Panc1 (cell line): Measurements from ENCODE around the gene ZNF644. TPM values are rescaled to one million over a fixed set of nuclear protein-coding genes. Genes with fewer than 3 reads are reported as not detected.

Experiments
- ATAC-seq: fragments of 200-7000 bp; cut with Tn5 transposase; 2 replicates; pipeline ENCODE4 v1.9.1; 2020; ENCODE audit warnings: mild to moderate bottlenecking, moderate library complexity
- BruUV-seq: library from RNA; stranded (reverse); fragments of 400-500 nt; replicated peaks from 2 replicates; lab custom pipeline; 2021; lab: Mats Ljungman, UMichigan
- CTCF ChIA-PET: fragments of 300-600 bp; sonication (Branson Sonifier 250); formaldehyde crosslinking; loops from one replicate; lab custom pipeline; 2022; ENCODE audit warnings: antibody characterized with exemption; lab: Charles Lee
- POLR2A ChIA-PET: fragments of 300-600 bp; sonication (Branson Sonifier 250); formaldehyde crosslinking; loops from one replicate; lab custom pipeline; 2022; ENCODE audit warnings: antibody characterized with exemption; lab: Charles Lee
- DNase-seq: peaks from one replicate; pipeline ENCODE4 v3.0.0-alpha.2; 2010; ENCODE audit warnings: low read depth, low spot score
- H3K27ac ChIP-seq: 2 replicates; pipeline ENCODE4 v1.5.1; 2011; ENCODE audit warnings: mild to moderate bottlenecking, low read length, inconsistent platforms
- H3K27me3 ChIP-seq: fragments of 200-500 bp; sonication (Bioruptor generic); 2 replicates; pipeline ENCODE4 v1.6.0; 2014; ENCODE audit warnings: low read length, inconsistent platforms; ENCODE audit not compliant: control insufficient read depth, insufficient read depth
- H3K36me3 ChIP-seq: fragments of 200-500 bp; sonication (Bioruptor generic); 2 replicates; pipeline ENCODE4 v1.5.1; 2014; ENCODE audit warnings: inconsistent platforms, mild to moderate bottlenecking, low read length, moderate library complexity; ENCODE audit not compliant: control insufficient read depth, insufficient read depth
- H3K4me1 ChIP-seq: 2 replicates; pipeline ENCODE4 v1.5.1; 2011; ENCODE audit warnings: inconsistent platforms, mild to moderate bottlenecking, low read length, moderate library complexity; ENCODE audit not compliant: control insufficient read depth, insufficient read depth
- H3K4me3 ChIP-seq, 2 experiments: 2 replicates each; pipeline ENCODE4 v1.5.1; 2011 to 2012; ENCODE audit warnings: low read depth in 2 of 2, low read length in 2 of 2, mild to moderate bottlenecking in 2 of 2, inconsistent platforms in 1 of 2, moderate library complexity in 1 of 2
- H3K9me3 ChIP-seq: fragments of 200-500 bp; sonication (Bioruptor generic); 2 replicates; pipeline ENCODE4 v1.5.1; 2014; ENCODE audit warnings: low read depth, mild to moderate bottlenecking, inconsistent platforms, low read length, moderate library complexity; ENCODE audit not compliant: control insufficient read depth, insufficient read depth
- POLR2AphosphoS5 ChIP-seq: IDR thresholded peaks from 2 replicates; pipeline ENCODE4 v1.6.1; 2012; ENCODE audit warnings: mild to moderate bottlenecking, low read depth, low read length, moderate library complexity
- SIN3A ChIP-seq: IDR thresholded peaks from 2 replicates; pipeline ENCODE4 v1.6.1; 2012; ENCODE audit warnings: low read depth, mild to moderate bottlenecking, low read length, moderate library complexity, borderline replicate concordance; ENCODE audit not compliant: insufficient read depth
- TCF7L2 ChIP-seq: IDR thresholded peaks from 2 replicates; pipeline ENCODE4 v1.6.1; 2011; ENCODE audit warnings: mild to moderate bottlenecking, low read depth, low read length, inconsistent platforms
- in situ Hi-C: cut with HindIII; loops from 2 replicates; pipeline ENCODE4 v1.10.0; 2016; ENCODE audit warnings: low sequenced_read_pairs, low pct_unique_long_range_greater_than_20kb
- intact Hi-C: fragments of 100-400 bp; cut with micrococcal nuclease; formaldehyde crosslinking; loops from one replicate; pipeline ENCODE4 v1.10.0; 2022; ENCODE audit not compliant: unreplicated experiment
- total RNA-seq: library from RNA; stranded (reverse); gene quantifications from one replicate; pipeline ENCODE4 v1.2.1, GENCODE V29; 2021; ENCODE audit not compliant: unreplicated experiment
- TF ChIP-seq, protein P1 (sequence below), 2 experiments: IDR thresholded peaks; 2 replicates each; pipeline ENCODE4 v1.6.1; 2011 to 2012; ENCODE audit warnings: low read depth in 2 of 2, control low read depth in 1 of 2, low read length in 1 of 2, mild to moderate bottlenecking in 1 of 2, moderate library complexity in 1 of 2; ENCODE audit not compliant: insufficient read depth in 1 of 2
- TF ChIP-seq, protein P2 (sequence below): fragments of 450-650 bp; IDR thresholded peaks from 2 replicates; pipeline ENCODE4 v1.5.1; 2017; ENCODE audit warnings: mild to moderate bottlenecking

The ZNF644 gene
- total RNA-seq, 1 experiment from 2014 or later: 74.2 TPM

DNA sequence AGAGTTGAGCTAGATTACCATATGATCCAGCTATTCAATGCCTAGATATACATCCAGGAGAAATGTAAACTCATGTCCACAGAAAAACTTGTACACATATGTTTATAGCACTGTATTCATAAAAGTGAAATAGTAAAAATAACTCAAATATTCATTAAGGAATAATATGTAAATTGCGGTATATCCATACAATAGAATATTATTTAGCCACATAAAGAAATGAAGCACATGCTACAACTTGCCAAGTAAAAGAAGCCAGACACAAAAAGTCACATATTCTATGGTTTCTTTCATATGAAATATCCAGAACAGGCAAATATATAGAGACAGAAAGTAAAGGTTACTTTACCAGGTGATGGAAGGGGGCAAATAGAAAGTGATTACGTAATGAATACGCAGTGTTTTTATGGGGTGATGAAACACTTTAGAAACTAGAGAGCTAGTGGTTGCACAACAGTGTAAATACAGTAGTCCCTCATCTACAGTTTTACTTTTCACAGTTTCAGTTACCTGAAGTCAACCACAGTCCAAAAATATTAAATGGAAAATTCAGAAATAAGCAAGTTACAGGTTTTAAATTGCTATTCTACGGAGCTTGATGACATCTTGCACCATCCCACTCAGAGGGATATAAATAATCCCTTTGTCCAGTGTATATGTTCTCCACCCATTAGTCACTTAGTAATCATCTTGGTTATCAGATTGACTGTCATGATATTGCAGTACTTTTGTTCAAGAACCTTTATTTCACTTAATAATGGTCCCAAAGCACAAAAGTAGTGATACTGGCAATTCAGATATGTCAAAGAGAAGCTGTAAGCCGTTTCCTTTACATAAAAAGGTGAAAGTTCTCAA, 62.3 kb downstream of the ZNF644 start:
- in situ Hi-C loops: no loop called here

DNA sequence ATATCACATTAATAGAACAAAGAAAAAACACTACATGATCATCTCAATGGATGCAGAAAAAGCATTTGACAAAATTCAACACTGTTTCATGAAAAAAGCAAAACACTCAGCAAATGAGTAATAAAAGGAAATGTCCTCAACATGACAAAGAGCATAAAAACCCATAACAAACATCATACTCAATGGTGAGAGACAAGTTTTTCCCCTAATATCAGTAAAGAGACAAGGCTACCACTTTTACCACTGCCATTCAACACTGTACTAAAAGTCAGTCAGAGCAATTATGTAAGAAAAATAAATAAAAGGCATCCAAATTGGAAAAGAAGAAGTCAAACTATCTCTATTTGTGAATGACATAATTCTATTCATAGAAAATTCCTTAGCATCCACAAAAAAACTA, 64.3 kb downstream of the ZNF644 start:
- in situ Hi-C loops: no loop called here
- TF ChIP-seq, protein P1, sequence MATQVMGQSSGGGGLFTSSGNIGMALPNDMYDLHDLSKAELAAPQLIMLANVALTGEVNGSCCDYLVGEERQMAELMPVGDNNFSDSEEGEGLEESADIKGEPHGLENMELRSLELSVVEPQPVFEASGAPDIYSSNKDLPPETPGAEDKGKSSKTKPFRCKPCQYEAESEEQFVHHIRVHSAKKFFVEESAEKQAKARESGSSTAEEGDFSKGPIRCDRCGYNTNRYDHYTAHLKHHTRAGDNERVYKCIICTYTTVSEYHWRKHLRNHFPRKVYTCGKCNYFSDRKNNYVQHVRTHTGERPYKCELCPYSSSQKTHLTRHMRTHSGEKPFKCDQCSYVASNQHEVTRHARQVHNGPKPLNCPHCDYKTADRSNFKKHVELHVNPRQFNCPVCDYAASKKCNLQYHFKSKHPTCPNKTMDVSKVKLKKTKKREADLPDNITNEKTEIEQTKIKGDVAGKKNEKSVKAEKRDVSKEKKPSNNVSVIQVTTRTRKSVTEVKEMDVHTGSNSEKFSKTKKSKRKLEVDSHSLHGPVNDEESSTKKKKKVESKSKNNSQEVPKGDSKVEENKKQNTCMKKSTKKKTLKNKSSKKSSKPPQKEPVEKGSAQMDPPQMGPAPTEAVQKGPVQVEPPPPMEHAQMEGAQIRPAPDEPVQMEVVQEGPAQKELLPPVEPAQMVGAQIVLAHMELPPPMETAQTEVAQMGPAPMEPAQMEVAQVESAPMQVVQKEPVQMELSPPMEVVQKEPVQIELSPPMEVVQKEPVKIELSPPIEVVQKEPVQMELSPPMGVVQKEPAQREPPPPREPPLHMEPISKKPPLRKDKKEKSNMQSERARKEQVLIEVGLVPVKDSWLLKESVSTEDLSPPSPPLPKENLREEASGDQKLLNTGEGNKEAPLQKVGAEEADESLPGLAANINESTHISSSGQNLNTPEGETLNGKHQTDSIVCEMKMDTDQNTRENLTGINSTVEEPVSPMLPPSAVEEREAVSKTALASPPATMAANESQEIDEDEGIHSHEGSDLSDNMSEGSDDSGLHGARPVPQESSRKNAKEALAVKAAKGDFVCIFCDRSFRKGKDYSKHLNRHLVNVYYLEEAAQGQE (IDR thresholded peaks at IDR 0.05; ENCODE audit: insufficient read depth in 1 of 2, low read depth in 2 of 2, low read length in 1 of 2): no peak
- TF ChIP-seq TCF7L2: no peak
- TF ChIP-seq SIN3A: no peak
- TF ChIP-seq, protein P2, sequence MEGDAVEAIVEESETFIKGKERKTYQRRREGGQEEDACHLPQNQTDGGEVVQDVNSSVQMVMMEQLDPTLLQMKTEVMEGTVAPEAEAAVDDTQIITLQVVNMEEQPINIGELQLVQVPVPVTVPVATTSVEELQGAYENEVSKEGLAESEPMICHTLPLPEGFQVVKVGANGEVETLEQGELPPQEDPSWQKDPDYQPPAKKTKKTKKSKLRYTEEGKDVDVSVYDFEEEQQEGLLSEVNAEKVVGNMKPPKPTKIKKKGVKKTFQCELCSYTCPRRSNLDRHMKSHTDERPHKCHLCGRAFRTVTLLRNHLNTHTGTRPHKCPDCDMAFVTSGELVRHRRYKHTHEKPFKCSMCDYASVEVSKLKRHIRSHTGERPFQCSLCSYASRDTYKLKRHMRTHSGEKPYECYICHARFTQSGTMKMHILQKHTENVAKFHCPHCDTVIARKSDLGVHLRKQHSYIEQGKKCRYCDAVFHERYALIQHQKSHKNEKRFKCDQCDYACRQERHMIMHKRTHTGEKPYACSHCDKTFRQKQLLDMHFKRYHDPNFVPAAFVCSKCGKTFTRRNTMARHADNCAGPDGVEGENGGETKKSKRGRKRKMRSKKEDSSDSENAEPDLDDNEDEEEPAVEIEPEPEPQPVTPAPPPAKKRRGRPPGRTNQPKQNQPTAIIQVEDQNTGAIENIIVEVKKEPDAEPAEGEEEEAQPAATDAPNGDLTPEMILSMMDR: no peak
- TF ChIP-seq POLR2AphosphoS5: no peak
- no peaks in the 10 kb centered on the region for H3K36me3 ChIP-seq
- ATAC-seq (no peak), DNase-seq (no peak)
- no peaks in the 10 kb centered on the region; the same call in 1 of the 2 replicates for H3K9me3 ChIP-seq
- H3K4me3 ChIP-seq: no peak overlapping the region
- no peak overlapping the region for H3K27ac ChIP-seq
- ChIA-PET CTCF (interaction anchor here (0.7 kb wide), 1 partner anchor 200 kb away, joined by 4 read pairs; no protein-coding TSS in a partner anchor), POLR2A (no interaction called here)
- intact Hi-C loops: no loop called here
- no TSS peak for BruUV-seq
- H3K4me1 ChIP-seq: no peaks in the 10 kb centered on the region
- no peaks in the 10 kb centered on the region for H3K27me3 ChIP-seq

More for the DNA sequence above, 62.3 kb downstream of the ZNF644 start:
- ChIA-PET POLR2A (interaction anchor here (0.5 kb wide), 1 partner anchor 28 kb away, joined by 6 read pairs; no protein-coding TSS in a partner anchor), CTCF (no interaction called here)
- Histone ChIP-seq H3K4me1 (no peaks in the 10 kb centered on the region), H3K4me3 (no peak overlapping the region), H3K27me3 (no peaks in the 10 kb centered on the region), H3K36me3 (no peaks in the 10 kb centered on the region), H3K27ac (no peak overlapping the region), H3K9me3 (no peaks in the 10 kb centered on the region; the same call in 1 of the 2 replicates)
- TF ChIP-seq, protein P1 (IDR thresholded peaks at IDR 0.05; ENCODE audit: insufficient read depth in 1 of 2, low read depth in 2 of 2, low read length in 1 of 2): no peak
- no peak for TF ChIP-seq SIN3A
- no peak for TF ChIP-seq POLR2AphosphoS5
- TF ChIP-seq, protein P2: no peak
- no peak for TF ChIP-seq TCF7L2
- ATAC-seq: 0 out of 2 replicates have a peak, but pooled peaks have one; percentile 45
- peak; percentile 4 for DNase-seq
- no TSS peak for BruUV-seq
- intact Hi-C loops: loop anchor here (10.0 kb wide), 1 partner anchor 845 kb away; no protein-coding TSS in a partner anchor
